Measurements from ENCODE around the gene ELMO1. TPM values are rescaled to one million over a fixed set of nuclear protein-coding genes. Genes with fewer than 3 reads are reported as not detected.

Gene ELMO1
- total and polyA plus RNA-seq, 4 donors = 10.1 to 183 (median 34.4) TPM

DNA sequence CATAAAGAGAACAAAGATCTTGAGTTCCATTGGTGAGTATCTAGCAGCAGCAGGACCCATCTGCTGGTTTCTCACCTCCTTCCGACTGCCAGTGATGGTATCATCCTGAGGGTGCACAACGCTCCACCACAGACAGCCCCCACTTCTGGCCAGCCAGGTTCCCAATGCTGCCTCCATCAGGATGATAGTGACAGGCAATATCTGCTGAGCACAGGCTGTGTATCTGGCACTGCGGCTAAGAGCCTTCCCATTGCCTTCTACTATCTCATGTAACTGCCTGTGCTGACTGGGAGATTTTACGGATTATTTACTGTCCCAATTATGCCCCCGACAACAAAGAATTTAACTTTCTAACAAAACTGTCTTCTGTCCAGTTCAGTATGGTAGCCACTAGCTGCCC, 372.0 kb downstream of the ELMO1 start:
- TF ChIP-seq, protein P1, sequence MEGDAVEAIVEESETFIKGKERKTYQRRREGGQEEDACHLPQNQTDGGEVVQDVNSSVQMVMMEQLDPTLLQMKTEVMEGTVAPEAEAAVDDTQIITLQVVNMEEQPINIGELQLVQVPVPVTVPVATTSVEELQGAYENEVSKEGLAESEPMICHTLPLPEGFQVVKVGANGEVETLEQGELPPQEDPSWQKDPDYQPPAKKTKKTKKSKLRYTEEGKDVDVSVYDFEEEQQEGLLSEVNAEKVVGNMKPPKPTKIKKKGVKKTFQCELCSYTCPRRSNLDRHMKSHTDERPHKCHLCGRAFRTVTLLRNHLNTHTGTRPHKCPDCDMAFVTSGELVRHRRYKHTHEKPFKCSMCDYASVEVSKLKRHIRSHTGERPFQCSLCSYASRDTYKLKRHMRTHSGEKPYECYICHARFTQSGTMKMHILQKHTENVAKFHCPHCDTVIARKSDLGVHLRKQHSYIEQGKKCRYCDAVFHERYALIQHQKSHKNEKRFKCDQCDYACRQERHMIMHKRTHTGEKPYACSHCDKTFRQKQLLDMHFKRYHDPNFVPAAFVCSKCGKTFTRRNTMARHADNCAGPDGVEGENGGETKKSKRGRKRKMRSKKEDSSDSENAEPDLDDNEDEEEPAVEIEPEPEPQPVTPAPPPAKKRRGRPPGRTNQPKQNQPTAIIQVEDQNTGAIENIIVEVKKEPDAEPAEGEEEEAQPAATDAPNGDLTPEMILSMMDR (IDR thresholded peaks at IDR 0.05; ENCODE audit: control extremely low read depth, extremely low read depth) = no peak
- no peak for ATAC-seq (ENCODE audit: insufficient read depth, low FRiP score)

DNA sequence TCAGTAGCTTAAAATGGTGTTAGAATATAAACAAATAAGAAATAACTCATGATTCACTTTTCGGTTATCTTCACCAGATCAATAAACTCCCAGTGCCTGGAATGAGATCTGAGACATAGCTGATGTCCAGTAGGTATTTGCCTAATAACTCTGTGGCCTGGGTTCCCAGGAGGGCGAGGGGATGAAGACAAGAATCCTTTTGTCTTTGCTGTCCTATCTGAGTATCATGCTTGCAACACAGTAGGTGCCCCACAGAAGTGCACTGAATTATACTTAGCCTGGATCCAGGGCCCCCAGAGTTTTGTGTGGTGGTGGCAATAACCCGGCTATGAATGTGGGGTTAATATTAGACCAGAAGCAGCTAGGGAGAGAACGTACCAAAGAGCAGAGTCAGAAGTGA, 374.3 kb downstream of the ELMO1 start:
- no peaks in the 10 kb centered on the region for H3K9me3 ChIP-seq (ENCODE audit: control insufficient read depth in 4 of 4, insufficient read depth in 3 of 4, low read length in 3 of 4)
- ATAC-seq (ENCODE audit: insufficient read depth, low FRiP score) = no peak
- DNase-seq = no peak
- H3K4me3 ChIP-seq = no peak overlapping the region
- H3K9ac ChIP-seq (ENCODE audit: insufficient read depth in 1 of 2, low read length in 2 of 2) = no peak overlapping the region
- H3K27ac ChIP-seq (ENCODE audit: low read depth in 1 of 2, low read length in 1 of 2) = no peak overlapping the region
- no peaks in the 10 kb centered on the region for H3K27me3 ChIP-seq (ENCODE audit: control insufficient read depth in 3 of 3, insufficient read depth in 3 of 3, low read length in 2 of 3)
- H3K4me1 ChIP-seq (ENCODE audit: control insufficient read depth in 5 of 5, insufficient read depth in 5 of 5, low read length in 5 of 5) = peaks cover 0 to 1% (median 0%) of the 10 kb centered on the region in 5 donors
- TF ChIP-seq, protein P1 (IDR thresholded peaks at IDR 0.05; ENCODE audit: control extremely low read depth, extremely low read depth) = no peak
- 90 to 93% methylated on average over 4 of the region's 4 CpGs for WGBS, 2 donors
- H3K36me3 ChIP-seq (ENCODE audit: control insufficient read depth in 4 of 4, insufficient read depth in 4 of 4, low read length in 4 of 4) = peaks cover 0 to 3% (median 1%) of the 10 kb centered on the region in 4 donors

More for the DNA sequence above, 372.0 kb downstream of the ELMO1 start:
- H3K27me3 ChIP-seq (ENCODE audit: control insufficient read depth in 3 of 3, insufficient read depth in 3 of 3, low read length in 2 of 3) = no peaks in the 10 kb centered on the region
- 94 to 96% methylated on average over 5 of the region's 5 CpGs for WGBS, 2 donors
- no peak overlapping the region for H3K9ac ChIP-seq (ENCODE audit: insufficient read depth in 1 of 2, low read length in 2 of 2)
- H3K4me1 ChIP-seq (ENCODE audit: control insufficient read depth in 5 of 5, insufficient read depth in 5 of 5, low read length in 5 of 5) = no peaks in the 10 kb centered on the region
- DNase-seq = no peak
- no peak overlapping the region for H3K27ac ChIP-seq (ENCODE audit: low read depth in 1 of 2, low read length in 1 of 2)
- H3K36me3 ChIP-seq (ENCODE audit: control insufficient read depth in 4 of 4, insufficient read depth in 4 of 4, low read length in 4 of 4) = peaks cover 0 to 3% (median 1%) of the 10 kb centered on the region in 4 donors
- no peaks in the 10 kb centered on the region for H3K9me3 ChIP-seq (ENCODE audit: control insufficient read depth in 4 of 4, insufficient read depth in 3 of 4, low read length in 3 of 4)
- H3K4me3 ChIP-seq = no peak overlapping the region

DNA sequence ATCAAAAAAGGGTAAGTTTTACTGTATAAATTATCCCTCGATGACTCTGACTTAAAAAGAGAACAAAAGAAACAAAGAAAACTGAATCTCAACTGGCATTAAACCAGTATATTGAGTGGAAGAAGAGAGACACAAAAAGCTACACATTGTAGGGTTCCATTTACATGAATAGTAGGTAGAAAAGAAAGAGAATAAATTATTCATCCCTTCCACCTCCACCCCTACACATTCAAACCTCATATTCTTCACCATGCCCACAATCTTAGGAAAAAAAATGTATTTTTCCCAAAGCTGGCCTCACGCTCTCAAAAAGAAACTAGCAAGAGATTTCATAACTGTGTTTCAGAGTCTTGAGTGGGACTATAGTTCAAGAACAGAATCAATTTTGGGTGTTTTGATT, 377.5 kb downstream of the ELMO1 start:
- Histone ChIP-seq H3K9ac (ENCODE audit: insufficient read depth in 1 of 2, low read length in 2 of 2) (no peak overlapping the region), H3K27ac (ENCODE audit: low read depth in 1 of 2, low read length in 1 of 2) (no peak overlapping the region), H3K27me3 (ENCODE audit: control insufficient read depth in 3 of 3, insufficient read depth in 3 of 3, low read length in 2 of 3) (no peaks in the 10 kb centered on the region), H3K4me3 (no peak overlapping the region), H3K4me1 (ENCODE audit: control insufficient read depth in 5 of 5, insufficient read depth in 5 of 5, low read length in 5 of 5) (peaks cover 0 to 1% (median 0%) of the 10 kb centered on the region in 5 donors), H3K9me3 (ENCODE audit: control insufficient read depth in 4 of 4, insufficient read depth in 3 of 4, low read length in 3 of 4) (no peaks in the 10 kb centered on the region), H3K36me3 (ENCODE audit: control insufficient read depth in 4 of 4, insufficient read depth in 4 of 4, low read length in 4 of 4) (no peaks in the 10 kb centered on the region)
- 92 to 99% methylated on average over 2 of the region's 2 CpGs for WGBS, 2 donors
- TF ChIP-seq, protein P1 (IDR thresholded peaks at IDR 0.05; ENCODE audit: control extremely low read depth, extremely low read depth) = no peak
- no peak for ATAC-seq (ENCODE audit: insufficient read depth, low FRiP score)
- DNase-seq = no peak

DNA sequence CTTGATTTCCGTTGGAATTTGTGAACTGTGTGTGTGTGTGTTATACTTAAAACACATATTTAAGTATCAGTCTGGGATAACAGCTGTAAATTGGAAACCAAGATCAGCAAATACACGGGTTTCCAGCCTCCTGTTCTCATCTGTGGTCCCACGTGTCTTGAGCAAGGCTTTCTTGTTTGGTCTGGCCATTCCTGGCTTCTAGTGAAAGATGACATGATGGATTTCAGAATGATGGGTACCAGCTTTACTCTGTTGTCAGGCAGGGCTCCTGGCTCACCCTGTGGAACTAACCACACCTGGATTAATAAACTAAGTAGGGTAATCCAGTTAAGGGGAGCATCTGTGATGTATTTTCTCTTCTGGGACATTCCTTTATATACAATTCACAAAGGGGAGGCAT, 378.2 kb downstream of the ELMO1 start:
- no peaks in the 10 kb centered on the region for H3K9me3 ChIP-seq (ENCODE audit: control insufficient read depth in 4 of 4, insufficient read depth in 3 of 4, low read length in 3 of 4)
- H3K4me3 ChIP-seq = no peak overlapping the region
- DNase-seq (no peak), ATAC-seq (ENCODE audit: insufficient read depth, low FRiP score) (no peak)
- H3K27ac ChIP-seq (ENCODE audit: low read depth in 1 of 2, low read length in 1 of 2) = no peak overlapping the region
- peaks cover 0 to 1% (median 0%) of the 10 kb centered on the region in 5 donors for H3K4me1 ChIP-seq (ENCODE audit: control insufficient read depth in 5 of 5, insufficient read depth in 5 of 5, low read length in 5 of 5)
- WGBS, 2 donors = 89% methylated on average over 3 of the region's 3 CpGs
- TF ChIP-seq, protein P1 (IDR thresholded peaks at IDR 0.05; ENCODE audit: control extremely low read depth, extremely low read depth) = no peak
- H3K9ac ChIP-seq (ENCODE audit: insufficient read depth in 1 of 2, low read length in 2 of 2) = no peak overlapping the region
- no peaks in the 10 kb centered on the region for H3K36me3 ChIP-seq (ENCODE audit: control insufficient read depth in 4 of 4, insufficient read depth in 4 of 4, low read length in 4 of 4)
- no peaks in the 10 kb centered on the region for H3K27me3 ChIP-seq (ENCODE audit: control insufficient read depth in 3 of 3, insufficient read depth in 3 of 3, low read length in 2 of 3)

All from lung (tissue), 12 donors.